ENCODE results near the gene CTXND1. TPM values are rescaled to one million over a fixed set of nuclear protein-coding genes. Genes with fewer than 3 reads are reported as not detected.

Gene CTXND1
- total RNA-seq, 2 experiments from 2014 or later: not detected

- POLR2A ChIA-PET: no interaction called here
- no peak overlapping the region for H2AFZ ChIP-seq (ENCODE audit: low read length)
- no peak overlapping the region for H3K27ac ChIP-seq (ENCODE audit: low read depth, low read length, poor library complexity, severe bottlenecking)
- H3K4me3 ChIP-seq (ENCODE audit: low read depth, low read length, poor library complexity, severe bottlenecking): no peak overlapping the region
- no peak overlapping the region for H3K4me2 ChIP-seq (ENCODE audit: low read length)
- H4K20me1 ChIP-seq (ENCODE audit: insufficient read depth, low read length): no peaks in the 10 kb centered on the region
- H3K9me3 ChIP-seq (ENCODE audit: low read length): no peaks in the 10 kb centered on the region
- H3K9me2 ChIP-seq (ENCODE audit: insufficient read depth, low read length): no peaks in the 10 kb centered on the region
- CTCF ChIA-PET (ENCODE audit: unreplicated experiment): no interaction called here
- TF ChIP-seq CTCF (conservative IDR thresholded peaks at IDR 0.05; ENCODE audit: low read length) (no peak), EZH2phosphoT487 (IDR thresholded peaks at IDR 0.05; ENCODE audit: borderline replicate concordance, low read depth, low read length) (no peak)
- intact Hi-C loops (cut with micrococcal nuclease; ENCODE audit: unreplicated experiment): no loop called here
- no peaks in the 10 kb centered on the region for H3K36me3 ChIP-seq (ENCODE audit: insufficient read depth, low read length)
- no peak for DNase-seq (ENCODE audit: low spot score)
- no TSS peak for BruUV-seq (replicated peaks)
- no peaks in the 10 kb centered on the region for H3K4me1 ChIP-seq (ENCODE audit: insufficient read depth, low read length, poor library complexity, severe bottlenecking)
- H3K79me2 ChIP-seq (ENCODE audit: insufficient read depth, low read depth, low read length): no peaks in the 10 kb centered on the region
Observed at GRCh38 chr15:80270472-80270871, 18.5 kb upstream of the CTXND1 start.

- Histone ChIP-seq H4K20me1 (ENCODE audit: insufficient read depth, low read length) (no peaks in the 10 kb centered on the region), H3K27ac (ENCODE audit: low read depth, low read length, poor library complexity, severe bottlenecking) (no peak overlapping the region), H3K4me2 (ENCODE audit: low read length) (no peak overlapping the region), H3K4me3 (ENCODE audit: low read depth, low read length, poor library complexity, severe bottlenecking) (no peak overlapping the region), H3K79me2 (ENCODE audit: insufficient read depth, low read depth, low read length) (no peaks in the 10 kb centered on the region), H3K4me1 (ENCODE audit: insufficient read depth, low read length, poor library complexity, severe bottlenecking) (no peaks in the 10 kb centered on the region), H3K36me3 (ENCODE audit: insufficient read depth, low read length) (no peaks in the 10 kb centered on the region), H2AFZ (ENCODE audit: low read length) (no peak overlapping the region), H3K9me2 (ENCODE audit: insufficient read depth, low read length) (no peaks in the 10 kb centered on the region), H3K9me3 (ENCODE audit: low read length) (no peaks in the 10 kb centered on the region)
- POLR2A ChIA-PET: no interaction called here
- CTCF ChIA-PET (ENCODE audit: unreplicated experiment): no interaction called here
- TF ChIP-seq EZH2phosphoT487 (IDR thresholded peaks at IDR 0.05; ENCODE audit: borderline replicate concordance, low read depth, low read length): no peak
- no peak for TF ChIP-seq CTCF (conservative IDR thresholded peaks at IDR 0.05; ENCODE audit: low read length)
- intact Hi-C loops (cut with micrococcal nuclease; ENCODE audit: unreplicated experiment): no loop called here
- BruUV-seq (replicated peaks): no TSS peak
- no peak for DNase-seq (ENCODE audit: low spot score)
Observed at GRCh38 chr15:80268101-80268500, 16.1 kb upstream of the CTXND1 start.

GRCh38 chr15:80267658-80268057 is 15.6 kb upstream of the CTXND1 start:
- Histone ChIP-seq H3K27ac (ENCODE audit: low read depth, low read length, poor library complexity, severe bottlenecking) (no peak overlapping the region), H3K9me2 (ENCODE audit: insufficient read depth, low read length) (no peaks in the 10 kb centered on the region), H2AFZ (ENCODE audit: low read length) (no peak overlapping the region), H3K4me1 (ENCODE audit: insufficient read depth, low read length, poor library complexity, severe bottlenecking) (no peaks in the 10 kb centered on the region), H3K79me2 (ENCODE audit: insufficient read depth, low read depth, low read length) (no peaks in the 10 kb centered on the region), H3K4me2 (ENCODE audit: low read length) (no peak overlapping the region), H4K20me1 (ENCODE audit: insufficient read depth, low read length) (no peaks in the 10 kb centered on the region), H3K9me3 (ENCODE audit: low read length) (no peaks in the 10 kb centered on the region), H3K4me3 (ENCODE audit: low read depth, low read length, poor library complexity, severe bottlenecking) (no peak overlapping the region), H3K36me3 (ENCODE audit: insufficient read depth, low read length) (no peaks in the 10 kb centered on the region)
- intact Hi-C loops (cut with micrococcal nuclease; ENCODE audit: unreplicated experiment): no loop called here
- BruUV-seq (replicated peaks): no TSS peak
- ChIA-PET POLR2A (no interaction called here), CTCF (ENCODE audit: unreplicated experiment) (no interaction called here)
- DNase-seq (ENCODE audit: low spot score): no peak
- TF ChIP-seq EZH2phosphoT487 (IDR thresholded peaks at IDR 0.05; ENCODE audit: borderline replicate concordance, low read depth, low read length): no peak
- no peak for TF ChIP-seq CTCF (conservative IDR thresholded peaks at IDR 0.05; ENCODE audit: low read length)

Measured in OCI-LY7 (cell line).